Nephron (organoid): ENCODE measurements around the gene SPATS2.
A peak's percentile ranks its signal among the peaks of the same experiment; 100 is the strongest.

Source experiments
- H3K27ac Mint-ChIP-seq, 3 experiments: 2 replicates each; pipeline ENCODE4 v1.8.0; 2020; ENCODE audit warnings: mixed read lengths in 3 of 3, mild to moderate bottlenecking in 2 of 3, moderate library complexity in 1 of 3
- H3K27me3 Mint-ChIP-seq: 2 replicates; pipeline ENCODE4 v1.8.0; 2021; ENCODE audit warnings: low read depth, mild to moderate bottlenecking, moderate library complexity, mixed read lengths
- H3K36me3 Mint-ChIP-seq: 2 replicates; pipeline ENCODE4 v1.8.0; 2020; ENCODE audit warnings: low read depth, mixed read lengths
- H3K4me1 Mint-ChIP-seq: 2 replicates; pipeline ENCODE4 v1.8.0; 2020; ENCODE audit warnings: mixed read lengths
- H3K4me3 Mint-ChIP-seq, 3 experiments: 2 replicates each; pipeline ENCODE4 v1.8.0; 2020; ENCODE audit warnings: mild to moderate bottlenecking in 3 of 3, mixed read lengths in 3 of 3, moderate library complexity in 2 of 3
- H3K9me3 Mint-ChIP-seq: 2 replicates; pipeline ENCODE4 v1.8.0; 2020; ENCODE audit warnings: mixed read lengths
- CTCF ChIP-seq, 3 experiments: fragments of 200-600 bp; sonication (generic); IDR thresholded peaks; one replicate each; pipeline ENCODE4 v1.5.0; 2021; ENCODE audit warnings: antibody characterized with exemption in 3 of 3; ENCODE audit not compliant: unreplicated experiment in 3 of 3

SPATS2 gene

DNA sequence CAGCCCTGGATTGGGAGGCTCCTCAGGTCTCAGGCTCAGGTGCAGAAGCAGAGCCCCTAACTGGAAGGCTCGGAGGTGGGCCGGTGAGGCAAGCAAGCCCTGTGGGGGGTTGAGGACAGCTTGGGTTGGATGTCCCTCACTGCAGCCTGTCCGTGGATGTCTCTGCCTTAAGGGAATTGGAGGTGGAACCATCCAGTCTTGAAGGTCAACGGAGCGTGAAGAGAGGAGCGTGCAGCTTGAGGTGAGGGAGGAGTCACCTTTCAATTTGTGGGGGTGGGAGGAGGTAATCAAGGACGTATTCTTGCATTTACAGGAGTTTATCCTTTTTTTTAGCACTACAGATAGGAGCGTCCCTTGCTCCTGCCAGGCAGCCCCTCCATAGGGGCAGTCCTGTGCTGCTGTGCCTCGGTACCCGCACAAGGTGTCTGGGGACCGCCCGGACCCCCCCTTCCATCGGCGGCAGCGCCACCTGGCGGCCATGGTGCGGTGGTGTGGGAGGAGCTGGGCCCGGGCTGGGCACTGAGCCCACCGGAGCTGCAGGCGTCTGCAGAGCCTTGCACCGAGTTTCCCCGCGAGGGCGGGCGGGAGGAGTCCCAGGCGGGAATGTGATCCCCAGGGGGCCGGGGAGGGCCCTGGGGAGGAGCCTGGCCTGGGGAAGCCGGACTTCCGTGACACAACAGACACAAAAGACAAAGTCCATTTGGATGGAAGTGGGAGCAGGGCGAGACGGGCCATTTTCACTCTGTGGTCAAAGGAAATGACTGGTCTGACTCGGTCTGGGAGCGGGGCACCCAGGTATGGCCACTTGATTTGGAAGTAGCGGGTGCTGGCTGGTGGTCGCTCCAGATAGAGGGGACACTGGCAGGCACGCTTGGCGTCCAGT, 19.7 kb upstream of the SPATS2 start:
- H3K4me1 Mint-ChIP-seq, result peaks cover 38% of the 10 kb centered on the region
- no peaks in the 10 kb centered on the region for H3K9me3 Mint-ChIP-seq
- H3K36me3 Mint-ChIP-seq, result no peaks in the 10 kb centered on the region
- peak; percentile 97 to 98 (median 97) for TF ChIP-seq CTCF (IDR thresholded peaks at IDR 0.05; ENCODE audit: unreplicated experiment in 3 of 3)
- peak overlapping the region; percentile 77 to 94 (median 87) for H3K27ac Mint-ChIP-seq
- H3K4me3 Mint-ChIP-seq, result peak overlapping the region; percentile 82 to 85 (median 85)
- peaks cover 93% of the 10 kb centered on the region for H3K27me3 Mint-ChIP-seq

- peak overlapping the region; percentile 73 to 85 (median 82) for H3K4me3 Mint-ChIP-seq
- H3K27me3 Mint-ChIP-seq, result peaks cover 93% of the 10 kb centered on the region
- H3K4me1 Mint-ChIP-seq, result peaks cover 29% of the 10 kb centered on the region
- H3K36me3 Mint-ChIP-seq, result no peaks in the 10 kb centered on the region
- H3K9me3 Mint-ChIP-seq, result no peaks in the 10 kb centered on the region
- H3K27ac Mint-ChIP-seq, result peak overlapping the region in 1 of 3 experiments; percentile 94
- TF ChIP-seq CTCF (IDR thresholded peaks at IDR 0.05; ENCODE audit: unreplicated experiment in 3 of 3), result no peak
Measured at GRCh38 chr12:49348781-49349180, 18.5 kb upstream of the SPATS2 start.

DNA sequence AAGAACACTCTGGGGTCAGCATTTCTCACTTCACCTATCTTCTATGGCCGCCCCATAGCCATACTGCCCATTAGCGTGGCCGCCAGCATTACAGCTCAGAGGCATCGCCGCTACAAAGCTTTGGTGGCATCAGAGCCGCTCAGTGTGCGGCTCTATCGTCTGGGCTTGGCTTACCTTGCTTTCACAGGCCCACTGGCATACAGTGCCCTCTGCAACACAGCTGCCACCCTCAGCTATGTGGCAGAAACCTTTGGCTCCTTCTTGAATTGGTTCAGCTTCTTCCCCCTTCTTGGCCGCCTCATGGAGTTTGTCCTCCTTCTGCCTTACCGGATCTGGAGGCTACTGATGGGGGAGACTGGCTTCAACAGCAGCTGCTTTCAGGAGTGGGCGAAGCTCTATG, 18.0 kb upstream of the SPATS2 start:
- no peak for TF ChIP-seq CTCF (IDR thresholded peaks at IDR 0.05; ENCODE audit: unreplicated experiment in 3 of 3)
- peaks cover 89% of the 10 kb centered on the region for H3K27me3 Mint-ChIP-seq
- peak overlapping the region; percentile 37 to 60 (median 46) for H3K4me3 Mint-ChIP-seq
- no peaks in the 10 kb centered on the region for H3K36me3 Mint-ChIP-seq
- H3K4me1 Mint-ChIP-seq, result peaks cover 29% of the 10 kb centered on the region
- H3K9me3 Mint-ChIP-seq, result no peaks in the 10 kb centered on the region
- peak overlapping the region in 1 of 3 experiments; percentile 38 for H3K27ac Mint-ChIP-seq

GRCh38 chr12:49352351-49352750, 14.9 kb upstream of the SPATS2 start:
- Mint-ChIP-seq H3K9me3 (no peaks in the 10 kb centered on the region), H3K36me3 (no peaks in the 10 kb centered on the region), H3K27me3 (peaks cover 73% of the 10 kb centered on the region)

DNA sequence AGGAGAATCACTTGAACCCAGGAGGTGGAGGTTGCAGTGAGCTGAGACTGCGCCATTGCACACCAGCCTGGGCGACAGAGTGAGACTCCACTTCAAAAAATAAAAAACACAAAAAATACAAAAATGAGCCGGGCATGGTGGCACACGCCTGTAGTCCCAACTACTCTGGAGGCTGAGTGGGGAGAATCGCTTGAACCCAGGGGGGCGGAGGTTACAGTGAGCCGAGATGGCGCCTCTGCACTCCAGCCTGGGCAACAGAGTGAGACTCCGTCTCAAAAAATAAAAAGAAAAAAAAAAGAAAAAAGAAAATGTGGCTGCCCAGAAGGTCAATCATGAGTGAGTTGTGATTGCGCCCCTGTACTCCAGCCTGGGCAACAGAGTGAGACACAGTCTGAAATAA, 11.3 kb upstream of the SPATS2 start:
- peaks cover 52% of the 10 kb centered on the region for H3K27me3 Mint-ChIP-seq
- H3K9me3 Mint-ChIP-seq, result no peaks in the 10 kb centered on the region

More at GRCh38 chr12:49352351-49352750, 14.9 kb upstream of the SPATS2 start:
- Mint-ChIP-seq H3K27ac (no peak overlapping the region), H3K4me3 (no peak overlapping the region), H3K4me1 (peaks cover 9% of the 10 kb centered on the region)
- no peak for TF ChIP-seq CTCF (IDR thresholded peaks at IDR 0.05; ENCODE audit: unreplicated experiment in 3 of 3)

More for the DNA sequence above, 11.3 kb upstream of the SPATS2 start:
- H3K4me1 Mint-ChIP-seq, result peaks cover 7% of the 10 kb centered on the region
- TF ChIP-seq CTCF (IDR thresholded peaks at IDR 0.05; ENCODE audit: unreplicated experiment in 3 of 3), result no peak
- H3K36me3 Mint-ChIP-seq, result no peaks in the 10 kb centered on the region
- no peak overlapping the region for H3K27ac Mint-ChIP-seq
- H3K4me3 Mint-ChIP-seq, result no peak overlapping the region
